SK-N-DZ (cell line): ENCODE measurements around the gene ARHGDIA. TPM values are rescaled to one million over a fixed set of nuclear protein-coding genes. Genes with fewer than 3 reads are reported as not detected.
"Not testable (repeated sequence)": the region's sequence is repeated elsewhere in the genome, so short reads cannot be mapped to it uniquely, and the experiment has no call there.

Source experiments
- DNase-seq: peaks from one replicate; pipeline ENCODE4 v3.0.0-alpha.2; 2015; ENCODE audit warnings: low spot score
- polyA plus RNA-seq, 2 experiments: library from polyadenylated mRNA; depleted of rRNA; stranded (reverse); fragments of >200 nt; gene quantifications; 2 replicates each; pipeline ENCODE4 v1.2.3, GENCODE V29; 2014

Gene ARHGDIA
- 156 and 163 TPM in 2 replicates for polyA plus RNA-seq (2014; cell fraction: cytosol; rRNA removed)
- polyA plus RNA-seq (2014; cell fraction: nucleus; rRNA removed) = 180 and 182 TPM in 2 replicates

- DNase-seq = no peak
Observed at GRCh38 chr17:81870981-81871386, at the start of gene ARHGDIA. Gene ARHGDIA, minus strand, starts transcription at chr17:81871337. Its CDS starts 1,407 bp downstream, at chr17:81869930.

GRCh38 chr17:81918832-81919545 is 47.9 kb upstream of the ARHGDIA start:
- no peak for DNase-seq

DNA sequence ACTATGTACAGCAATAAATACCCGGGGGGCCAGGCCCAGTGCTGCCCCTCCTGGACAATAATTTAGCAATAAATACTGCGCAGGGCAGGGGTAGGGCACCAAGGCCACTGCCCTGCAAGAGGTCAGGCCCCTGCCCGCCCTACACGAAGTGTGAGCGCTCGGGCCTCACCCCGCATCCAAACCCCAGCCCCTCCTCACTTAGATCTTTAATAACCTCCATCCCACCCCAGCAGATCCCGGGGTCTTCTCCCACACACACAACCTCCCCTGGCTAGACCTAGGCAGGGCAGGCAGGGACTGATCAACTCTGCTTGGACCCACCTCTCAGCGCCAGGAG is 47.2 kb upstream of the ARHGDIA start:
- not testable (repeated sequence) for DNase-seq

GRCh38 chr17:81917565-81918332 is 46.6 kb upstream of the ARHGDIA start, which contains the start of gene SIRT7:
Gene SIRT7, minus strand, starts transcription at chr17:81918176. Its CDS starts 45 bp downstream, at chr17:81918131.
- DNase-seq = peak; percentile 81

GRCh38 chr17:81916234-81917001 is 45.3 kb upstream of the ARHGDIA start:
- DNase-seq = no peak

DNA sequence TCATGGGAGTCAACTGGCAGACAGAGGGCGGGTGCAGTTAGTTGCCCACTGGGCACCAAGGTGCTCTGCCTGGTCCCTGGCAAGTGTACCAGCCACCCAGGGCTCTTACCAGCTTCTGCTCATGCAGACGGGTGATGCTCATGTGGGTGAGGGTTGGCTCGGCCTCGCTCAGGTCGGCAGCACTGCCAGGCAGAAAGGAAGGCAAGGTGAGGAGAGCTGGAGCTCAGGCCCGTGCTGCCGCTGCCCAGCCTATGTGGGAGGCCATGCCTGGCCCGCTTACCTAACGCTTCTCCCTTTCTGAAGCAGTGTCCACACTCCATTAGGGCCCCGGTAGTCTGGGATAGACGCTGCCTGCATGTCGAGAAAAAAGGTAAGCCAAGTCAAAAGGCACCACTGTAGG is 44.2 kb upstream of the ARHGDIA start:
- DNase-seq = no peak

DNA sequence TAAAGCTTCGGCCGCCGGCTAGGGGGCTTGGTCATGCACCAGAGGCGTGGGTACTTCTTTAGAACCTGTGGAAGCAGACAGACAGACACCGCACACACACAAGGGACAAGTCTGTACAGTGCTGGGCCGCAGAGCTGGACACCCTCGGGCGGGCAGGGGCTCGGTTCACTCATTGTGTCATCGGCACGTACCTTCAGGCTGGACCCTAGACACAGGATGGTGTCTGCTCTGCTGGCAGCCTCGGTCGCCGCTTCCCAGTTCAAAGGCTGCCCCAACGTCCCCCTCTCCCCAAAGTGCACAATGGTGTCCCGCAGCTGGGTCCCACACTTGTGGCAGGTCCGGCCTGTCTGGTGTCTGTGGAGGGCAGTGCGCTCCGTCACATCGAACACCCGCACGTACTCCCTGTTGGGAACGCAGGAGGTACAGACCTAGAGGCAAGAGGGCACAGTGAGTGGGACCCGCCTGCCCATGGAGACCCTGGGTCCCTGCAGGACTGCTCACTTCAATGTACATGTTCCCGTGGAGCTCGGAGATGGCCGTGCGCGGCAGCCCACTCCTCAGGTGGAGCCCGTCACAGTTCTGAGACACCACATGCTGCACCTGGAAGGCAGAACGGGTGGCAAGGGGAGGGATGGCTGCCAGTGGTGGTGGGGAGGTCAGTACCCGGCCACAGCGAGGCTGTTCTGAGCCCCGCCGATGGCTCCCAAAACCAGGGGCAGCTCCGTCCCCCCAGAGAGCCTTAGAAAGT is 43.1 kb upstream of the ARHGDIA start:
- no peak for DNase-seq

GRCh38 chr17:81913394-81914102 is 42.4 kb upstream of the ARHGDIA start:
- DNase-seq = no peak

DNA sequence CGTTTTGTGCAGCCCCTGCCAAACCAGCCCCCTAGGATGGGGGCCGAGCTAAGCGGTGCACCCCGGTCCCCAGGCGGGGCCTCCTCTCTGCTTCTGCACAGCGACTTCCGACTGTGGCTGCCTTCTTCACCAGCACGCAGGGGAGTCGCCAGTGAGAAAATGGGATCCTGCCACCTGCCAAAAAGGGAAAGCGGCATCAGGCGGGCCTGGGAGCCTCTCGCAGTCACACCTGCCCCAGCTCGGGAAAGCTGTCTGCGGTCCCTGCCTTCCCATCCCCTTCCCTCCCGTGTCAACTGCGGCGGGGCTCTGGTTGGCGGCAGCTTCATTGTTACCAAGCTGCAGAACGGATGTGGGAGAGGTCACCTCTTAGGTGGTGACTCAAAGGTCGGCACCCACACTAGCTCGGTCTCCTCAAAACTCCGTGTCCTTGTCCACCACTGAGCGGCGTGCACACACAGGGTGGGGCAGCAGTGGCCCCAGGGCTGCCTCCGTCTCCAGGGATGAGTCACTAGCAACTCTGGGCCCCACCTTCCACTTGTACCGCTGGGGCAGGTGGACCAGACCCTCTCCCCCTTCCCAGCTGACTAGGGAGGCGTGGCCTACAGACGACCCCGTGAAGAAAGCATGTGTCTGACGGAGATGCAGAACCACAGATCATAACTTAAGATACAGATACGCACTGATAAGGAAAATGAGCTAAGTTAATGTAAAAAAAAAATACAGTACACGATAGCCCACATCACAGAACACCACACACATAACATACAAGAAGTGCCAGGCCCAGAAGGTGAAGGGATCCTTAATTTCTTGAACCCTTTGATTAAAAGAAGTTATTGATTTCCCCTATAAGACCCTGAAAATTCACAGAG is 41.5 kb upstream of the ARHGDIA start:
- no peak for DNase-seq

DNA sequence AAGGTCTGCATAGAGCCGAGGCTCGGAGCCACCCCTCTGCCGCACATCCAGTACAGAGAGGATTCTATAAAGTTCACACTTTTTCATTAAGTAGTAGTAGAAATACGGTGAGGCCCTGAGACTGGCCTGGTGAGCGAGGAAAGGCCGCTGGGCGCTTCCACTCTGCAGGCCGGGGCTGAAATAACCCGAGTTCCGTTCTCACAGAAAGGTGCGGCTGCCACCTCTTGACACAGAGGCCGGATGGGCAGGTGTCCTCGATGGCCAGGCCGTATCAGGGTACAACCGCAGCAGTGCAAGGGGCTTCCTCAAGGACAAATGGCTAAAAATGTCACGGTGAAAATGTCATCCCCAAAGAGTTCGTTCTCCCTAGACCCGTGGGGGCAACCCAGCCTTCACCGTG is 40.8 kb upstream of the ARHGDIA start:
- DNase-seq = no peak

- DNase-seq = peak; percentile 83
Observed at GRCh38 chr17:81911277-81911961, 40.3 kb upstream of the ARHGDIA start, which contains the start of gene PCYT2. Gene PCYT2, minus strand, starts transcription at chr17:81911399. Its CDS starts 44 bp downstream, at chr17:81911355.

DNA sequence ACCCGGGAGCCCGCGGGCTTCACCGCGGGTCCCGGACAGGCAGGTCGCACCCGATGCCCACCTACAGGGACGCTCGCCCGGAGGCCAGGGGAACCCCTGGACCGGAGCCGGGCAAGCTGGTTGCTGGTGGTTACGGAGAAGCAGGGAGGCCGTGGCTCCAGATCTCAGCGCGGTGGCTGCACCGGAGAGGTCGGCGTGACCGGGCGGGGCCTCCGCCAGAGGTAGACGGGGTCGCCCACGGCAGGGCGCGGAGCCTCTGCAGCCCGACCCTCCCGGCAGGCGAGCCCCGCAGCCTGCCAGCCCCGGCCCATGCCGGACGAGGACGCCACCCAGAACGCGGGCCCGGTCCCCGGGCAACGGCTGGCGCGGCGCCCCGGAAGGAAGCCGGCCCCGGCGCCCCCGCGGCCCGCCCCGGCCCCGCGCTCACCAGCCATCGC is 39.7 kb upstream of the ARHGDIA start:
- no peak for DNase-seq

GRCh38 chr17:81909966-81910839 is 39.1 kb upstream of the ARHGDIA start:
- no peak for DNase-seq

DNA sequence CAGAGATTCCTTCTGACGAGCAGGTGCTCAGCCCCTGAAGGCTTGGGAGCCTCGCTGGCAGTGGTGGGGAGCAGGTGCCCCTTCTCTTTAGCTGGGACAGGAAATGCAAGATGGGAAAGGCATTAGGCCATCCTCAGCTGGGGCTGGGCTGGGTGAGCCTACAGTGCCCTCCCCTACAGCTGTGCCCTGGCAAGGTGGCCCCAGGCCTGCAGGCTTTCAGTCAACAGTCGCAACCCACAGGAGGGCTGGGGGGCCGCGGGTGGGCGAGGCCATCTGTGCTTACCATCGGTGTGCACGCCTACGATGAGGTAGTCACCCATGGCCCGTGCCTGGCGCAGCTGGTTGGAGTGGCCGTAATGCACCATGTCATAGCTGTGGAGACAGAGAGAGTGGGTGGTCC is 38.1 kb upstream of the ARHGDIA start:
- DNase-seq = no peak

- DNase-seq = no peak
Observed at GRCh38 chr17:81908793-81909192, 37.7 kb upstream of the ARHGDIA start.

DNA sequence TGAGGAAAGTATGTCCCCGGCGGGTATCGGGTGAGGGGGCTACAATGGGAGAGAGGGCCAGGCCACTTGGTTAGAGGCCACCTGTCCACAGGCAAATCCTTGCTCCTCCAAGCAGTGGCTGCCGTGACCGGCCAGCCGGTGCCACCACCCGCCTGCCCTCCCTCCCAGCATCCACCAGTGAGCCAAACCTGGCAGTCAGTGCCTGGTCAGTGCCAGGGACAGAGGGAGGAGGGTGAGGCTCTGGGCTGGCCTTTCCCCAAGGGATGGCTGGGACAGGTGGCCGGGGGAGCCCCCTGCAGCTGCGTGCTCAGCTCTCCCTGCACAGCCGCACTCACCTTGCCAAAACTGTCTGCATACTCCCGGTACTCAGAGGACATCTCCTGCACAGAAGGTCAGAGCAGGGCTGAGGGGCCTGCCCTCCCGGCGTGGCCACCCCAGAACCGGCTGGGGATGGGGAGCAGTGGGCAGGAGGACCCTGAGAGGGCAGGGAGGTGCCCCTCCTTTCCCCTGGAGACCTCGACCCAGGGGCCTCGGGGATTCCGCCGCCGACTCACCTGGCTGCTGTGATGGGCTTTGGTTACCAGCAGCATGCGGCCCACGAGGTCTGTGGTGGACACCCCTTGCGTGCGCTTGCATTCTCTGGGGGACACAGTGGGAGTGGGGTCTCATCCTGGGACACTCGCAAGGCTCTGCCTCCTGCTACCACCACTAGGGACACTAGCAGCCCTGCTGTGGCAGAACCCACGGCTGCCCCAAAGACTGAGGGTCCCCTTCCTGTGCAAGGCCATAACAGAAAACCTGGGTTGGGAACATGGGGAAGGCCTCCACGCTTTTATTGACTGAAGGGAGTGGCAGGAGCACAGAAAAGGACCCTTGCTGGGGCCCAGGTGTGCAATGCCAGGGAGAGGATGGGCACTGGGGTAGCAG is 36.3 kb upstream of the ARHGDIA start:
- DNase-seq = no peak
